Parathyroid adenoma (tissue), 2 donors: ENCODE results near the gene EHBP1L1.

Experiments
- H2AFZ ChIP-seq: fragments of 300-600 bp; sonication (generic); one replicate; pipeline ENCODE4 v1.7.0; 2017; ENCODE audit warnings: antibody characterized with exemption, mild to moderate bottlenecking
- H3K27ac ChIP-seq: fragments of 300-600 bp; sonication (generic); one replicate; pipeline ENCODE4 v1.7.0; 2017
- H3K27me3 ChIP-seq: fragments of 300-600 bp; sonication (generic); one replicate; pipeline ENCODE4 v1.7.0; 2017; ENCODE audit warnings: low read length; ENCODE audit not compliant: control insufficient read depth, insufficient read depth
- H3K36me3 ChIP-seq: fragments of 300-600 bp; sonication (generic); one replicate; pipeline ENCODE4 v1.7.0; 2017; ENCODE audit warnings: low read length; ENCODE audit not compliant: control insufficient read depth, insufficient read depth
- H3K4me1 ChIP-seq: fragments of 300-600 bp; sonication (generic); one replicate; pipeline ENCODE4 v1.7.0; 2017; ENCODE audit warnings: control low read depth
- H3K4me2 ChIP-seq: fragments of 300-600 bp; sonication (generic); one replicate; pipeline ENCODE4 v1.7.0; 2017; ENCODE audit warnings: low read length
- H3K4me3 ChIP-seq: fragments of 300-600 bp; sonication (generic); one replicate; pipeline ENCODE4 v1.7.0; 2017; ENCODE audit warnings: low read depth, low read length
- H3K79me2 ChIP-seq: fragments of 300-600 bp; sonication (generic); one replicate; pipeline ENCODE4 v1.7.0; 2017; ENCODE audit warnings: control low read depth
- H3K9ac ChIP-seq: fragments of 300-600 bp; sonication (generic); one replicate; pipeline ENCODE4 v1.7.0; 2017; ENCODE audit warnings: mild to moderate bottlenecking
- H3K9me3 ChIP-seq: fragments of 300-600 bp; sonication (generic); one replicate; pipeline ENCODE4 v1.7.0; 2017; ENCODE audit warnings: low read length; ENCODE audit not compliant: control insufficient read depth
- CTCF ChIP-seq: fragments of 300-600 bp; sonication (generic); IDR thresholded peaks from one replicate; pipeline ENCODE4 v1.7.0; 2017; ENCODE audit warnings: antibody characterized with exemption, mild to moderate bottlenecking
- donor health status: primary hyperparathyroidism.

Gene EHBP1L1

GRCh38 chr11:65575568-65576231, at the start of gene EHBP1L1:
TSS of gene EHBP1L1 (plus strand) at chr11:65576053. CDS start at chr11:65576303, 250 bp downstream.
- Histone ChIP-seq H3K4me1 (peaks cover 10% of the 10 kb centered on the region), H3K36me3 (no peaks in the 10 kb centered on the region), H3K9me3 (no peaks in the 10 kb centered on the region), H3K27ac (peak within 1 kb of the TSS; percentile 90), H3K4me2 (peak within 1 kb of the TSS; percentile 68), H3K9ac (no peak within 1 kb of the TSS), H3K79me2 (no peaks in the 10 kb centered on the region), H3K27me3 (no peaks in the 10 kb centered on the region), H3K4me3 (peak within 1 kb of the TSS; percentile 49), H2AFZ (no peak within 1 kb of the TSS)
- TF ChIP-seq CTCF, result no peak

- H3K9me3 ChIP-seq, result no peaks in the 10 kb centered on the region
Observed at GRCh38 chr11:65526744-65527143, 49.1 kb upstream of the EHBP1L1 start.

GRCh38 chr11:65528819-65529350, 47.0 kb upstream of the EHBP1L1 start:
- H3K27me3 ChIP-seq, result no peaks in the 10 kb centered on the region
- H2AFZ ChIP-seq, result no peak overlapping the region
- H3K36me3 ChIP-seq, result no peaks in the 10 kb centered on the region
- H3K9me3 ChIP-seq, result no peaks in the 10 kb centered on the region
- peaks cover 3% of the 10 kb centered on the region for H3K79me2 ChIP-seq
- TF ChIP-seq CTCF, result no peak
- peaks cover 7% of the 10 kb centered on the region for H3K4me1 ChIP-seq
- H3K4me2 ChIP-seq, result no peak overlapping the region
- H3K4me3 ChIP-seq, result no peak overlapping the region
- H3K27ac ChIP-seq, result no peak overlapping the region
- no peak overlapping the region for H3K9ac ChIP-seq

More at GRCh38 chr11:65526744-65527143, 49.1 kb upstream of the EHBP1L1 start:
- Histone ChIP-seq H3K79me2 (peaks cover 3% of the 10 kb centered on the region), H3K9ac (no peak overlapping the region), H3K4me2 (no peak overlapping the region), H3K36me3 (no peaks in the 10 kb centered on the region), H3K4me3 (no peak overlapping the region), H2AFZ (no peak overlapping the region), H3K27me3 (no peaks in the 10 kb centered on the region), H3K4me1 (peaks cover 20% of the 10 kb centered on the region), H3K27ac (no peak overlapping the region)
- TF ChIP-seq CTCF, result no peak

GRCh38 chr11:65529475-65530156, 46.2 kb upstream of the EHBP1L1 start:
- H3K9ac ChIP-seq, result no peak overlapping the region
- H3K9me3 ChIP-seq, result no peaks in the 10 kb centered on the region
- no peak overlapping the region for H3K4me3 ChIP-seq
- no peak for TF ChIP-seq CTCF
- peaks cover 3% of the 10 kb centered on the region for H3K79me2 ChIP-seq
- no peak overlapping the region for H3K4me2 ChIP-seq
- H2AFZ ChIP-seq, result no peak overlapping the region
- no peaks in the 10 kb centered on the region for H3K36me3 ChIP-seq
- no peak overlapping the region for H3K27ac ChIP-seq
- no peaks in the 10 kb centered on the region for H3K27me3 ChIP-seq
- H3K4me1 ChIP-seq, result no peaks in the 10 kb centered on the region
